ENCODE results near the gene UTP25. TPM values are rescaled to one million over a fixed set of nuclear protein-coding genes. Genes with fewer than 3 reads are reported as not detected.

UTP25 gene
- polyA plus RNA-seq, 1 donor (not counting 4 experiments of a cell fraction or from before 2014, with no cell fraction given), result 13.3 TPM

- peaks cover 20% of the 10 kb centered on the region for H3K4me1 ChIP-seq (ENCODE audit: control insufficient read depth, extremely low read depth, insufficient read depth, low read length)
- peak overlapping the region; percentile 96 for H3K27ac ChIP-seq (ENCODE audit: control insufficient read depth, insufficient read depth, low read length)
- no peaks in the 10 kb centered on the region for H3K9me3 ChIP-seq (ENCODE audit: control insufficient read depth, low read depth, low read length)
- no peak overlapping the region for H3K9ac ChIP-seq (ENCODE audit: control insufficient read depth, extremely low read depth, insufficient read depth, low read length)
- no peak overlapping the region for H2AFZ ChIP-seq (ENCODE audit: control insufficient read depth, low read length)
- peaks cover 2% of the 10 kb centered on the region for H3K9me1 ChIP-seq (ENCODE audit: control insufficient read depth, extremely low read depth, insufficient read depth, low read length)
- DNase-seq (ENCODE audit: low read depth, low spot score) (no peak), FAIRE-seq (no peak)
- H3K4me3 ChIP-seq (ENCODE audit: control insufficient read depth in 2 of 3, extremely low read depth in 1 of 3, insufficient read depth in 2 of 3, low read depth in 1 of 3, low read length in 3 of 3), result no peak overlapping the region
- peaks cover 28 to 73% of the 10 kb centered on the region in 2 experiments for H3K36me3 ChIP-seq (ENCODE audit: control insufficient read depth in 2 of 2, extremely low read depth in 1 of 2, insufficient read depth in 2 of 2, low read length in 2 of 2)
- H3K4me2 ChIP-seq (ENCODE audit: control insufficient read depth, extremely low read depth, insufficient read depth, low read depth, low read length), result no peak overlapping the region
- no peak for TF ChIP-seq CTCF (optimal IDR thresholded peaks at IDR 0.05 in 1 of 3, IDR thresholded peaks at IDR 0.05 in 1 of 3, conservative IDR thresholded peaks at IDR 0.05 in 1 of 3; ENCODE audit: extremely low read depth in 1 of 3, insufficient read depth in 2 of 3, low read length in 3 of 3)
- no peak for TF ChIP-seq EZH2 (IDR thresholded peaks at IDR 0.05; ENCODE audit: low read length)
- H3K79me2 ChIP-seq (ENCODE audit: control insufficient read depth, insufficient read depth, low read length), result peaks cover 5% of the 10 kb centered on the region
- H3K27me3 ChIP-seq (ENCODE audit: control insufficient read depth, extremely low read depth, insufficient read depth, low read length), result no peaks in the 10 kb centered on the region
- H4K20me1 ChIP-seq (ENCODE audit: control insufficient read depth, extremely low read depth, insufficient read depth, low read length), result no peaks in the 10 kb centered on the region
- dilution Hi-C loops (cut with MboI; ENCODE audit: extremely low pct_ligation_motif_present, low sequenced_read_pairs), result loop anchor here (25.0 kb wide), 1 partner anchor 149 kb away; no protein-coding TSS in a partner anchor
Measured at GRCh38 chr1:209838537-209838936, 10.8 kb downstream of the UTP25 start.

GRCh38 chr1:209839875-209840546 lies 12.2 kb downstream of the UTP25 start:
- FAIRE-seq, result peak; percentile 99
- H4K20me1 ChIP-seq (ENCODE audit: control insufficient read depth, extremely low read depth, insufficient read depth, low read length), result no peaks in the 10 kb centered on the region

More at GRCh38 chr1:209839875-209840546, 12.2 kb downstream of the UTP25 start:
- H3K9me1 ChIP-seq (ENCODE audit: control insufficient read depth, extremely low read depth, insufficient read depth, low read length), result peaks cover 2% of the 10 kb centered on the region
- H3K4me1 ChIP-seq (ENCODE audit: control insufficient read depth, extremely low read depth, insufficient read depth, low read length), result peaks cover 20% of the 10 kb centered on the region
- peak; percentile 82 for DNase-seq (ENCODE audit: low read depth, low spot score)
- H3K79me2 ChIP-seq (ENCODE audit: control insufficient read depth, insufficient read depth, low read length), result peaks cover 3% of the 10 kb centered on the region
- dilution Hi-C loops (cut with MboI; ENCODE audit: extremely low pct_ligation_motif_present, low sequenced_read_pairs), result loop anchor here (25.0 kb wide), 1 partner anchor 147 kb away; no protein-coding TSS in a partner anchor
- H3K9ac ChIP-seq (ENCODE audit: control insufficient read depth, extremely low read depth, insufficient read depth, low read length), result peak overlapping the region; percentile 59
- peak overlapping the region in 2 of 3 experiments; percentile 6 to 29 for H3K4me3 ChIP-seq (ENCODE audit: control insufficient read depth in 2 of 3, extremely low read depth in 1 of 3, insufficient read depth in 2 of 3, low read depth in 1 of 3, low read length in 3 of 3)
- H3K27me3 ChIP-seq (ENCODE audit: control insufficient read depth, extremely low read depth, insufficient read depth, low read length), result no peaks in the 10 kb centered on the region
- H3K9me3 ChIP-seq (ENCODE audit: control insufficient read depth, low read depth, low read length), result no peaks in the 10 kb centered on the region
- peaks cover 31 to 70% of the 10 kb centered on the region in 2 experiments for H3K36me3 ChIP-seq (ENCODE audit: control insufficient read depth in 2 of 2, extremely low read depth in 1 of 2, insufficient read depth in 2 of 2, low read length in 2 of 2)
- H3K27ac ChIP-seq (ENCODE audit: control insufficient read depth, insufficient read depth, low read length), result peak overlapping the region; percentile 96
- peak overlapping the region; percentile 65 for H3K4me2 ChIP-seq (ENCODE audit: control insufficient read depth, extremely low read depth, insufficient read depth, low read depth, low read length)
- H2AFZ ChIP-seq (ENCODE audit: control insufficient read depth, low read length), result no peak overlapping the region
- no peak for TF ChIP-seq EZH2 (IDR thresholded peaks at IDR 0.05; ENCODE audit: low read length)
